GM21447 (cell line): ENCODE data around the gene SKI.

Source experiments
- ATAC-seq: cut with Tn5 transposase; IDR thresholded peaks from one replicate; pipeline ENCODE4 v1.9.1; 2021; ENCODE audit not compliant: unreplicated experiment

SKI gene

DNA sequence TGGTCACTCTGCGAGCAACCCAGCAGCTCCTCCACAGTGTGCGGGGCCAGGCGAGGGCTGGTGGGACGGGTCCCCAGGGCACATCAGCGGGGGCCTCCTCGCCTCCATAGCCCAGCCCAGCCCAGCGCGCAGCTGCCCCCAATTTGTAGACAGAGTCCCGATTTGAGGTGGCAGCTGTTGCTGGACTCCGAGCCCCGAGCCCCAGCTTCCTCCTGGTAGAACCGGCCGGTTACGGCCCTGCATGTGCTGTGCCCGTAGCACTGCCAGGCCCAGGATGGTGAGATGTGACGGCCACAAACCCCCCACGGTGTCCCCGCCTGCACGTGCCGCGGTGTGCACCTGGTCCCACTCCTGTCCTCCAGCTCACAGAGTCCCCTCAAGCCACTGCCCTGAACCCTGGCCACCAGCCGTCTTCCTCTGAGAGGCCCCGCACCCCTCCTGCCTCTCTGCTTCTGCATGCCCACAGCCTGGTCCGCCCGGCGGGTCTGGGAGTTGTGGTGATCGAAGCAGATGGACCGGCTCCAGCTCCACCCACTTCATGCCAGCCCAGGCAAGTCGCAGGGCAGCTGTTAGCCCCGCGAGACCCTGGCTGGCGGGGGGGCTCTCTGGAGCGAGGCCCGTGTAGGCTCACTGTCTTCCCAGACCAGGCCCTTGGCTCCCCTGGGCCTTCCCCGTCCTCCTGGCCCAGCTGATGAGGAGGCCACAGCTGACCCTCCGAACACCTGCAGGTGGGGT is 107.8 kb downstream of the SKI start:
- ATAC-seq = no peak

DNA sequence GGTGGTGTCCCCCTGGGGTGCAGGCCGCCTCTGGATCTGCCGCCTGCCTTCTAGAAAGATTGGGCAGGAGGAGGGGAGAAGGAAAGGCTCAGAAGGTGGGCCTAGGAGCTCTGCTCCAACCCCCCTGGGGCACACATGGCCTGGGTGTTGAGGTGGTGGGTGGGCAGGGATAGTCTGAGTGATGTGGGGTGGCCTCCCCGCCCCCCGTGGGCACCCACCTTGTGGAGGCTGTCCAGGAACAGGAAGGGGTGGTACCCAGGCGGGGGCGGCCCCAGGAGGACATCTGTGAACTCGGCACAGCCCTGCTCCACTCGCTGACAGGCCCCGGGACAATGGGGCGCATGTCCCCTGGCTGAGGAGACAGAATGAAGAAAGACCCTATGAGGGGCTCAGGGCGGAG is 108.4 kb downstream of the SKI start:
- ATAC-seq = no peak

DNA sequence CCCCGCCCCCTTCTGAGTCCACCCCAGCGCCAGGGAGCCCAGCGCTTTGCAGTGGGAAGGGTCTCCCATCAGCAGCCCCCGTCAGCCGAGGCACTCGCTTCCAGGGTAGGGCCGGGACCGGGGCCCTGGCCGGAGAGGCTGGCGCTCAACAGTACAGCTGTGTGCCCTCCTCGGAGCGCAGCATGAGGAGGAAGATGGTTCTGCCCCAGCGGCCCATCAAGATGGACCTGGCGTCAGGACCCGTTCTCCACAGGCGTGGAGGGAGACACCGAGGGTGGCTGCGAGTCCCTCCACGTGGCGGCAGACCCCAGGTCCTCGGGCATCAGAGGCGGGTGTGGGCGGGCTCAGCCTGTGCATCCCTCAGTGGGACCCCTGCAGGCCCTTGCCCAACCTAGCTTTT is 109.0 kb downstream of the SKI start:
- no peak for ATAC-seq

DNA sequence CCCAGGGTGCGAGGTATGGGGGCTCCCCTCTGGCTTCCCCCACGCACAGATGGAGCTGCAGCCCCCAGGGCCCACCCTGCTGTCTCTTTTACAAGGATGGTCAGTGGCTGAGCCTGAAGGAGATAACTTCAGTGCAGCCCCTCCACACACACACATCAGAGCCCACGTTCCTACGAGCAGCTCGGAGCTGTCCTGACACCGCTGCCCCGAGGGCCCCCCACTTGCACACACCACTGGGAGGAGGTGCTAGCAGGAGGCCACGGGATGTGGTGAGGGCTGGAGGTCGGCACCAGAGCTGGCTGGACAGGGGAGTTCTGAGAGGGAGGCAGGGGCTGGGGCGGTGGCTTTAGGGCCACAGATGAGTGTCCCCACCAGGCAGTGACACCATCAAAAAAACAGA is 109.4 kb downstream of the SKI start:
- no peak for ATAC-seq

DNA sequence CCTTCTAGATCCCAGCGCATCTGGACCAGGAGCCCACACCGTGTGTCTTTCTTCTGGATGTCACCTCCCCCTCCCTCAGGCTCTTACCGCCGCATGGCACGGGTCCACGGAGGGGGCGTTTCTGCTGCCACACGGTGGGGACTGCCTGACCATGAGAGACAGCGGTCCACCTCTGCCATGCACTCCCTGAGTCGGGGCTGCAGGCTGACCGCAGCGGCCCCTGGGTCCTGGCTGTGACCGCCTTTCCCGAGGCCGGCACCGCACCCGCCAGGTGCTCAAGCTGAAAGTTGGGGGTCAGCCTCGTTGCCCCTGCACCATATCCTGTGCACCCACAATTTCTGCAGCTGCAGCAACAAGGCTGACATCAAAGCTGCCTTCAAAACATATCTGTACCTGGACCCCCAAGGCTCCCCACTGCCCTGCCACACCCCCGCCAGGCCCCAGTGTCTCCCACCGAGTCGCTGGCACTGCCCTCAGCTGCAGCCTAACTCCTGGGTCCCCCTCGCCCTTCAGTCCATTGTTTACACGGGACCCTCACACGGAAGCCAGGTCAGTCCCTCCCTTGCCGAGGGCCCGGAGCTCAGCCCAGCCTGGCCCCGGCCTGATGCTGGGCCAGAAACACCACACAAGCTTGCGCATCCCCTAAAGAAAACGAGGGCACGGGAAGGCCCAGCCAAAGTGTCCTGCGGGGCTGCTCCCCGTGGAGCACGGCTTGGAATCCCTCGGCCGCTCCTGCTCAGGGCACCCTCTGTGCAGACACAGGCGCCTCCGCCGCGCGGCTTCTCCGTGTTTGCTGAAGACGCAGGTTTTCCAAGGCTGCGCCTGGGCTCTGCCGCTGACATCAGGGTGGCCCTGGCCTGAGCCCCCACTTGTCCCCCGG is 111.3 kb downstream of the SKI start:
- no peak for ATAC-seq

DNA sequence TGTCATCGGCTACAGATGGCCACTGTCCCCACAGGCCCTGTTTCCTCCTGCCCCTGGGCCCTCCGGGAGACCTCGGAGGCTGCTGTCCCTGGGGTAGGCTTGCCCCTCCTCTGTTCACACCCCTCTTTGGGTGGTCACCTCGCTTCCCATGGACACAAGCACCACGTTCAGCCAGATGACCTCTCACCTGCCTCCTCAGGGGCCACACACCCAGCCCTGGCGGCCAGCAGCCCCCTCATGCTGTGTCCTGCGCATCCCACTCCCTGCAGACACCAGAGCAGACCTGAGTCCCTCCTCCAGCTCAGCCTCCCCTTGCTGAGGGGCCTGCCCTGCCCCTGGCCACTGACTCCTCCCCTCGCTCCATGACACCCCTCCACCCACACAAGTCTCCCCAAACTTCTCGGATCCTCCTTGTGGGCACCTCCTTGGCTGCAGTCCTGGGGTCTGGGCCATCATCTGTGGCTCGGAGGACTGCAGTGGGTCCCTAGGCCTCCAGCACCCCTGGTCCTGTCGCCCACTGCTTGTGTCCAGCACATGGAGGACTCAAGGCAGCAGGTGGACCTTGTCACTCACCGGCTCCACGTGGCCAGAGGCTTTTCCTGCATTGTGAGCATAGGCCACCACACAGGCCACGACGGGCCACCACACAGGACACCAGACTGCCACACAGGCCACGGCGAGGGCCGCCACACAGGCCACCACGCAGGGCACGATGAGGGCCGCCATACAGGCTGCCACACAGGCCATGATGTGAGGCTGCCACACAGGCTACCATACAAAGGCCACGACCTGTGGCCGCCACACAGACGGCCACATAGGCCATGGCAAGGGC is 112.2 kb downstream of the SKI start:
- ATAC-seq = no peak

DNA sequence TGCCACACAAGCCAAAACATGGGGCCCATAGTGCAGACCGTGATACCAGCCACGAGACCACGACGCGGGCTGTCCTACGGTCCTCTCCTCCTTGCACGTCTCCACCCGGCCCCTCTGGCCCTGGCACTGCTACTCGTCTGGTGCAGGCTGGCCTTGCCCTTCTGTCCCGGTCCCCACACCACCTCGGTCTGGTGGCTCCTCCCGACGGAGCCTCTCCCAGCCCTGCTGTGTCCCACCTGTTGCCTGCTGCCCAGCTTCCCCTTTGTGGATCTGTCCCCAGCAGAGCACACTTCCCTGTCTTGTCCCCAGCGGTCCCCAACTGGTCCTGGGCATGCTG is 112.8 kb downstream of the SKI start:
- no peak for ATAC-seq

DNA sequence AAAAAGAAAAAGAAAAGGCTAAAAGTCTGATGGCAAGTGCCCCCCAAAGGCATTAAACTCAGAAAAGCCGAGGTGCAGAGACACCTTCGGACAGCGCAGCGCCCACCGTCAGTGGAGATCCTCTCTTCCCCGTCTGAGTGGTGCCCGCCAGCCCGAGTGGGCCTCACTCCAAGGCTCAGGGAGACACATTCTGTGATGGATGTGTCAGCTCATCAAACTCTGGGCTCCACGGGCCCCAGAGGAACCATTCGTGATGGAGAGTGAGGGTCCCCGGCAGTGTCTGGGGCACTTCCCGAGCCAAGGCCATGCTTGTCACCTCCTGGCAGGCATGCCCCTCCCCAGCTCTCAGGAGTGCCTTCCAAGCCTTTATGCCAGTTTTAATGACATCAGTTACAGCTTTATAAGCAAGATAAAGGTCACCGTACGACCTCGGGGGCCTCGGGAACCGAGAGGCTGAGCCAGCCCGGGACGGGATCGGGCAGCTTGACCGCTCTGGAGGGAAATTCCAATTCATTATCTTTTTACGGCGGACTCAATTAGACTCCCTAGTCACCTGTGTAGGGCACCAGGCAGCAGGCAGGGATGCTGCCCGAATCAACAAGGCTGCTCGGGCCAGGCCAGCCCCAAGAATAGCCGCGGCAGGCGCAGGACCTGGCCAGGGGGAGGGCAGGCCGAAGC is 113.7 kb downstream of the SKI start:
- ATAC-seq = no peak

DNA sequence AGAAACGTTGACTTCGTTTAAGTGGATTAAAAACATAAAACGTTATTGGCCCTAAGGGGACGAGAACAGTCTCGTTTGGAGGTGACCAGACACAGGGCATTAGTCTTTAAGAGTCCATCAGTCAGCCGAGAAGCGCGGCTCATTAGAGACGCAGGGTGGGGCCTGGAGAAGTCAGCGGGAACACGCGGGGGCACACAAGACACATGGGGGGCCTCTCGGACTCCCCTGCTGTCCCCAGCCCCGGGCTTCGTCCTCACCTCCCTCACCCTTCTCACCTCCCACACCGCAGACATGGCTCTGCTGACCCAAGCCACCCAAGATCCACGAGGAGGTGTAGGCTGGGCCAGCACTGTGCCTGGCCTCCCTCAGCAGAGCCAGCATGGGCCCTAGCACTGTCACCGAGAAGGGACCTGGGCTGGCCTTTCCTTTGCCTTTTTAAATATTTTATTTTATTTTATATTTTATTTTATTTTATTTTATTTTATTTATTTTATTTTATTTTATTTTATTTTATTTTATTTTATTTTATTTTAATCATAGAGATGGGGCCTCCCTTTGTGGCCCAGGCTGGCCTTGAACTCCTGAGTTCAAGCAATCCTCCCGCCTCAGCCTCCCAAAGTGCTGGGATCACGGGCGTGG is 114.4 kb downstream of the SKI start:
- ATAC-seq = no peak

DNA sequence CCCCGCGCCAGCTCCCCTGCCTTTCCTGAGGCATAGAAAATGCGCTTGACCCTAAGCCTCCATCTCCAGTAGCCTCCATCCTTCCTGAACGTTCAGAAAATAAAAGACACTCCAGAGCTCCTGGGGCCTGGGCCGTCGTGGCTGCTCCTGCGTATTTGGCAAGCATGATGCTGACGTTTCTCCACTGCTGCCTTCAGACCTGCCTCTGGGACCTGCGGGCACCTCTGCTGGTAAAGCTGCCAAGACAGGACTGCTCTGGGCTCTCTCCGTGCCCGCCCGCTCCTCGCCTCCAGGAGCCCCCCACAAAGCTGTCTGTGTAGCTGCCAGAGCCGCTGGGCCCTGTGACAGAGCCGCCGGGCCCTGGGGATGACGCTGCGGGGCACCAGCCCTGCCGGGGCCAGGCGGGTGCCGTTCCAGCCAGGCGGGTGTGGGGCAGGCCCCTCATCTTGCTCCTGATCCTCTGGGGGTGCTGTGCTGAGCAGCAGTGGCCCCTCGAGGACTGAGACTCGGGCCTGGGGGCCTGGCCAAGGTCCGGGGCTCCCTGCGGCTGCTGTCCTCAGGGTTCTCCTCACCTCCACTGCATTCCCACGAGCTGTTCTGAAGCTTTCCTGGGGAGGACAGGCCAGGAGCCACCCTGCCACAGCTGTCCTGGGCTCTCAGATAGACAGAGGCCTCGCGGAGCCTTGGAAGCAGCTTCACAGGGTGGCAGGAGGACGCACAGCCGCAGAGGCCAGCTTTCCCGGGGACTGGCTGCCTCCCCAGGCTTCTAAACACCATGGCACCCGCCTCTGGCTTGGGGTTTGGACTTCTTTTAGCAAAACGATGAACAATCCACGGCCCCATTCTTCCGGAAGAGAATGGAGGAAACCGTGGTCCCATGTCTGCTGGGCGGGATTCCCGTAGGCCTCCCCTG is 115.2 kb downstream of the SKI start:
- no peak for ATAC-seq

DNA sequence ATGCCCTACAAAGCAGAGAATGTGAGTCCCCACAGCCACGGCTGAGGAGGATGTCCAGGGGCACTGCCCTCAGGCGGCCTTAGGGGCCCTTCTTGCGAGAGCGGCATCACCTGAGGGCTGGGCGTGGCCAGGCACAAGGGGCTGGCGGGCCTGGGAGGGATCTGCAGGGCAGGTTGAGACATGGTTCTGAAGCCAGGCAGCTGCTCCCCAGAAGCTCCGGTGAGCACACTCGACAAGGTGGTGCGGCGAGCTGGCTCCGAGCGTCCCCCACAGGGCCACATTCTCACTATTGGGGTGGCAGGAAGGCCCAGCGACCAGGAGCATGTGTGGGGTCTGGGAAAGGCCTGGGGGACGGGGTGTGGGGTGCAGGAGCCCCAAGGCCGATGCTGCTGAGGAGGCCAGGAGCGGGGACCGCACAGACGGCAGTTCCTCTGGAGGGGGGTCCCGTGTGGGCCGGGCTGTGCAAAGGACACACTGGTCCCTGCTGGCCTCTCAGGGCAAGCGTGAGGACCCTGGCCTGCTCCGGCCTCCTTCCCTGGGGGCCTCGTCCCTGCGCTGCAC is 116.1 kb downstream of the SKI start:
- no peak for ATAC-seq

DNA sequence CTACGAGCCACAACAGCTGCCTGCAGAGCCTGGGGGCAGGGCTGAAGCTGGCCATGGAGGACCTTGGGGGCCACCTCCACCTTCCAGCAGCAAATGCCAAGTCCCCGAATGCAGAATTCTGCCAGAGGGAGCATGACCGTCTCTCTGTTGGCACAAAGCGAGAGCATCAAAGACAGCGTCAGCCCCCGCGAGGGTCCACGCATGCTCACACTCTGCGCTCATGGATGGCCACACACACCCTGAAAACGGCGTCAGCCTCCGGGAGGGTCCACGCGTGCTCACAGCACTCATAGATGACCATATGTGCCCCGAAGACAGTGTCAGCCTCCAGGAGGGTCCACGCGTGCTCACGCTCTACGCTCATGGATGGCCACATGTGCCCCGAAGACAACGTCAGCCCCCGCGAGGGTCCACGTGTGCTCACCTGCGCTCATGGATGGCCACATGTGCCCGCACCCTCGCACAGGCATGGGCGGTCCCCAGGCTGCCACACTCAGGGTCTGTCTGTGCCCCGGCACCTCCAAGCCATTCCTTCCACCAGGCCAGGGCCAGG is 116.7 kb downstream of the SKI start:
- ATAC-seq = no peak

DNA sequence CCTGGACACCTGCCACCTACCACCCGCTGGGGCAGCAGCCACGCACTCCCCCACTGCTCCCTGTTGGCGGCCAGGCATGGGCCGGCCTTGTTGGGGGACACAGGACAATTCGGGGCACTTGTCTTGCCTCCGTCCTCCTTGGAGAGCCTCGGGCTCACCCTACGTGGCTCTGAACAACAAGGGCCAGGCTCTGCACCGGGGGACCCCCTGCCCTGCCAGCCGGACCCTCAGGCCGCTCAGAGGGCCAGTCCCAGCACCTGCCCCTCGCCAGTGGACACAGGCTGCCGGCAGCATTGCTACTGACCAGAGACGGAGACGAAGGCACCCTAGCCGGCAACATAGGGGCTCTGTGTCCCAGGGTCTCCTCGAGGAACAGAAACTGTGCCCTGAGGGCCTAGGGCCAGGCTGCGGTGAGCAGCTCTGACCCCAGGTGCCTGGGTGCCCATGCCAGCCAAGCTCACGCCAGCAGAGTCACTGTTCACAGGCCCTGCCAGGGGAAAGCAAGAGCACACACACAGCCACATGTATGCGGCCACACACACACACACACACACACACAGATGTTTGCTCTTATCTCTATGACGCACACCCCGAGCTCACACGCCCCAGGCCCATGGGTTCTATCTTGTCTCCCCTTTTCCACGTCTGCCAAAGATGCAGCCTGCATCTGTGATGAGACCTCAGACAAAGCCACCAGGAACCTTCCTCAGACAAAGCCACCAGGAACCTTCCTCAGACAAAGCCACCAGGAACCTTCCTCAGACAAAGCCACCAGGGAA is 117.4 kb downstream of the SKI start:
- ATAC-seq = no peak

DNA sequence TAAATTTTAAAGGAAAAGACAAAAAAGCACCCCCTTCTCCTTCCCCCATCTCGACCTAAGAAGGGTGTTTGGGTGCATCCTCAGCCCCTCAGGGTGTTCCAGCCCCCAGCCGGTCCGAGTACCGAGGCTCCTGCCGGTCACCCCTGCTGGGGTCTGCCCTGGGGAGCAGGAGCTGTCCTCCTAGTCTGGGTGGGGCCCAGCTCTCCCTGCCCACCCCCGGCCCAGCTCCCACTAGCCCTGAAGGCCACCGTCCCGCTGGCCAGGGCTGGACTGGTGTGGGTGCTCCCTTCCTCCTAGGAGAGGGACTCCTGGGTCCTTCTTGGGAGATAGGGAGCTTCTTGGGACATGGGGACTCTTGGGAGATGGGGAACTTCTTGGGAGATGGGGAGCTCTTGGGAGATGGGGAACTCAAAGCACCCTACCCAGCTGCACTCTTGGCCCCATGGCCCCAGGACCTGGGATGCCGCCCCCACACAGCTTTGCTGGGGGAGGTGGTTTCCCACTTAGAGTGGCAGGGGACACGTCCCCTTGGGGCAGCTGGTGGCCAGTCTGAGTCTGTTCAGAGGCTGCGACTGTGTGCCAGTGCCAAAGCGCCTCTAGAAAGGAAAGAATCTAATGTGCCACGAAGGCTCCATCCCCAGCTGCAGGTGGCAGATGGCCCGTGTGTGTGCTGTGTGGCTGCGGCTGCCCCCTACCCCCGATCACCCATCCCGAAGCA is 118.7 kb downstream of the SKI start:
- ATAC-seq = no peak

DNA sequence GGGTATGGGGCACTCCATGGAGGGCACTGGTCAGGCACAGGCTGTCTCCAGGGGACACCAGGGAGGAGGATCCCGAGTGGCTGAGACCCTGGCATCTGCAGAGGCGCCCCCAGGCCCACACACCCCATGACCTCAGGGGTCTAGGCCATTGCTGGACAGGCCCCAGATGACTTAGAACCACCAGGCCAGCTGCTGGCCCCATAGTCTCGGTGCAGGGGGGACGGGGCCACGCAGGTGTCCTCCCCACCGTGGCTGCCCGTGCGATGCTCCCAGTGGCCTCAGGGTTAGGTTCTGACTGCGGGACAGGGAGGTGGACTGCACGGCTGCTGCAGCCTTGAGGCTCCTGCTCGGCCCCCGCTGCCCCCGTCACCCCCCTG is 119.3 kb downstream of the SKI start:
- ATAC-seq = no peak

DNA sequence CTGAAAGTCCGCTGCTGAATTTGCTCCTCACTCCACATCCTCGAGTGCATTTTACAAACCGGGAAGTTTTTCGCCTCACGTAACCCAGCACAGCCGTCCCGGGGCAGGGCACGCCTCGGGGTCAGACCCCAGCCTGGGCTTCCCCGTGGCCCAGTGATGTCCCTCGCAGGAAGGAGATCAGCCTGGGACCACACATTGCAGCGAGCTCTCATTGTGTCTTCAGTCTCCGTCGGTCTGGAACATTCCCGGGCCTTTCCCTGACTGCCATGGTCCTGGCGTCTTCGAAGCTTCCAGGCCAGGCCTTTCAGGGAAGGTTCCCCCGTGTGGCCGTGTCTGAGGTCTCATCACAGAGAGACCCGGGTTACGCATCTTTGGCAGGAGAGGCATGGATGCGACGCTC is 119.8 kb downstream of the SKI start:
- no peak for ATAC-seq
